Activated CD8-positive, alpha-beta T cell treated with anti-CD3 and anti-CD28 coated beads, Interleukin-2, amount 10 ng/mL, durations not matched to agents 7 days and 5 days (primary cell): Measurements from ENCODE around the gene ABHD14A. TPM values are rescaled to one million over a fixed set of nuclear protein-coding genes. Genes with fewer than 3 reads are reported as not detected.

Source experiments
- ATAC-seq: fragments of 150-1000 bp; cut with Tn5 transposase; one replicate; pipeline ENCODE4 v1.10.0; 2021; ENCODE audit warnings: moderate library complexity
- CTCF ChIA-PET: fragments of 350-600 bp; sonication (Branson Sonifier 250); formaldehyde crosslinking; loops from one replicate; lab custom pipeline; 2021; ENCODE audit warnings: antibody characterized with exemption; lab: Charles Lee
- POLR2A ChIA-PET: fragments of 350-600 bp; sonication (Branson Sonifier 250); formaldehyde crosslinking; loops from one replicate; lab custom pipeline; 2021; ENCODE audit warnings: antibody characterized with exemption; lab: Charles Lee
- DNase-seq: peaks from one replicate; pipeline ENCODE4 v3.0.0-alpha.2; 2020
- H3K27ac Mint-ChIP-seq: one replicate; pipeline ENCODE4 v1.8.0; 2021; ENCODE audit warnings: mild to moderate bottlenecking, mixed read lengths
- H3K27me3 Mint-ChIP-seq: one replicate; pipeline ENCODE4 v1.8.0; 2021; ENCODE audit warnings: low read depth, mixed read lengths
- H3K36me3 Mint-ChIP-seq: one replicate; pipeline ENCODE4 v1.8.0; 2021; ENCODE audit warnings: low read depth, mixed read lengths
- H3K4me1 Mint-ChIP-seq: one replicate; pipeline ENCODE4 v1.8.0; 2021; ENCODE audit warnings: low read depth, mixed read lengths
- H3K4me3 Mint-ChIP-seq: one replicate; pipeline ENCODE4 v1.8.0; 2021; ENCODE audit warnings: mild to moderate bottlenecking, mixed read lengths
- H3K9me3 Mint-ChIP-seq: one replicate; pipeline ENCODE4 v1.8.0; 2022; ENCODE audit warnings: mixed read lengths; ENCODE audit not compliant: insufficient read depth
- total RNA-seq, 2 experiments: library from RNA; stranded (reverse); gene quantifications; one replicate each; pipeline ENCODE4 v1.2.3, GENCODE V29; 2021

ABHD14A gene
- total RNA-seq, 2 experiments from 2014 or later: 10.5 to 11.7 TPM

DNA sequence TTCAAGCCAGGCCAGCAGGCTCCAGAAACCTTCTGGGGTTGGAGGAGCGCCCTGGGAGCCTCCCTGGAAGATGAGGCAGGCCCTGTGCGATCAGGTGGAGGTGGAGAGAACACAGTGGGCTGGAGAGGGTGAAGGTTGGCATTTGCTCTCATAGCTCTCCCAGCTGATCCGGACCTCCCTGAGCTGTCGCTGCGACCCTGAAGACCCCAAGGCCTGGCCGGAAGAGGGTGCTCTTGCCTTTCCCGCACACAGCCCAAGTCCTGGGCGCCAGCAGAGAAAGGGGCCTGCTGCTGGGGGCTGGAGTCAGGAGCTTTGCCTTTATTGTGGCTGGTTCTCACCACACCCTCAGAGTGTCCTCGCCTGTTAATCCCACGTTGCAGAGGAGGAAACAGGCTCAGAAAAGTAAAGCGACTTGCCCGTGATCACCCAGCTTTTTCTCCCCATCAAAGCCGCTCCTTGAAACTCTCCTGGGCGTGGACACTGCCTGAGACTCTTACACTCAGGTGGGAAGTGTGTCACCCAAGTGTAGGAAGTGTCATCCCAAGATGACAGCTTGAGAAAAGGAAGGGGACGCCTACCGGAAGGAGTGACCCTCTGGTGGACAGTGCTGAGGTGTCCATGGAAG lies 29.4 kb downstream of the ABHD14A start:
- no peaks in the 10 kb centered on the region for H3K9me3 Mint-ChIP-seq
- no peaks in the 10 kb centered on the region for H3K36me3 Mint-ChIP-seq
- H3K4me1 Mint-ChIP-seq: peaks cover 19% of the 10 kb centered on the region
- H3K27me3 Mint-ChIP-seq: no peaks in the 10 kb centered on the region
- ChIA-PET POLR2A (interaction anchor here (1.4 kb wide), 1 partner anchor 8 kb away, joined by 4 read pairs; the partner anchor contains the start of gene RPL29), CTCF (interaction anchor here (1.1 to 6.4 kb wide), 7 partner anchors 9 to 214 kb away, joined by 3 to 115 read pairs (median 9); partner anchors contain the start of genes DUSP7, PARP3, RPL29 and RRP9)
- H3K4me3 Mint-ChIP-seq: no peak overlapping the region
- ATAC-seq: no peak
- H3K27ac Mint-ChIP-seq: no peak overlapping the region
- no peak for DNase-seq

DNA sequence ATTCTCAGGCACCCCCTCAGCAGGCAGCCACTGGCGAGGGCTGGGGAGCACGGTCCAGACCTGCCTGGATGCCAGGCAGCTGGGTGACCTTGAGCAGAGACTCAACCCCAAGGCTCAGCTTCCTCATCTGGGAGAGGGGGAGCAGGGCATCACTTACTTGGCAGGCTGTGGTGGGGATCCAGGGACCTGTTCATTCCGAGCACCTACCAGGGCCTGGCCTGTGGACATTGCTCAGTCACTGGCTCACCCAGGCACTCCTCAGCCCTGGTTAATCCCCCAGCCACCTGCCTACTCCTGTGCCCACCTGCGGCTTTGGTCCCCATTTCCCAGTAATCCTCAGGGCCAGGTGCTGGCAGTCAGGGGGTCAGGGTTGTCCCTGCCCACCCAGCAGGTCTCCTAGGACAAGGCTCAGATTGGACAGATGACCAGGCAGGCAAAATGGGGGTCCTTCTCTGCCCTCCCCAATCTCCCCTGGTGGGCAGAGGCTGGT lies 30.1 kb downstream of the ABHD14A start:
- H3K27ac Mint-ChIP-seq: no peak overlapping the region
- POLR2A ChIA-PET: interaction anchor here (1.4 kb wide), 1 partner anchor 9 kb away, joined by 4 read pairs; the partner anchor contains the start of gene RPL29
- no peaks in the 10 kb centered on the region for H3K27me3 Mint-ChIP-seq
- CTCF ChIA-PET: interaction anchor here (0.8 to 6.4 kb wide), 8 partner anchors 9 to 334 kb away, joined by 3 to 115 read pairs (median 6); partner anchors contain the start of genes DUSP7, POC1A and RPL29
- ATAC-seq (no peak), DNase-seq (no peak)
- no peaks in the 10 kb centered on the region for H3K36me3 Mint-ChIP-seq
- H3K4me1 Mint-ChIP-seq: peaks cover 19% of the 10 kb centered on the region
- H3K4me3 Mint-ChIP-seq: no peak overlapping the region
- H3K9me3 Mint-ChIP-seq: no peaks in the 10 kb centered on the region

GRCh38 chr3:52005571-52005986 lies 30.7 kb downstream of the ABHD14A start:
- H3K9me3 Mint-ChIP-seq: no peaks in the 10 kb centered on the region
- ATAC-seq (no peak), DNase-seq (no peak)
- H3K4me3 Mint-ChIP-seq: no peak overlapping the region
- peaks cover 3% of the 10 kb centered on the region for H3K27me3 Mint-ChIP-seq
- ChIA-PET POLR2A (interaction anchor here (0.7 kb wide), 1 partner anchor 10 kb away, joined by 3 read pairs; the partner anchor contains the start of gene RPL29), CTCF (interaction anchor here (0.8 to 6.4 kb wide), 5 partner anchors 10 to 334 kb away, joined by 3 to 115 read pairs (median 9); partner anchors contain the start of genes POC1A and RPL29)
- peaks cover 19% of the 10 kb centered on the region for H3K4me1 Mint-ChIP-seq
- H3K36me3 Mint-ChIP-seq: no peaks in the 10 kb centered on the region
- H3K27ac Mint-ChIP-seq: no peak overlapping the region

- ChIA-PET CTCF (interaction anchor here (0.8 to 6.4 kb wide), 5 partner anchors 11 to 333 kb away, joined by 3 to 115 read pairs (median 9); partner anchors contain the start of genes POC1A and RPL29), POLR2A (interaction anchor here (0.7 kb wide), 1 partner anchor 10 kb away, joined by 3 read pairs; the partner anchor contains the start of gene RPL29)
- ATAC-seq (no peak), DNase-seq (no peak)
- Mint-ChIP-seq H3K27ac (peak overlapping the region; percentile 25), H3K27me3 (peaks cover 3% of the 10 kb centered on the region), H3K9me3 (no peaks in the 10 kb centered on the region), H3K4me1 (peaks cover 19% of the 10 kb centered on the region), H3K4me3 (no peak overlapping the region), H3K36me3 (no peaks in the 10 kb centered on the region)
Measured at GRCh38 chr3:52006017-52006819, 31.4 kb downstream of the ABHD14A start.

- Mint-ChIP-seq H3K27ac (no peak overlapping the region), H3K4me3 (no peak overlapping the region), H3K27me3 (peaks cover 3% of the 10 kb centered on the region), H3K9me3 (no peaks in the 10 kb centered on the region), H3K4me1 (peaks cover 13% of the 10 kb centered on the region), H3K36me3 (no peaks in the 10 kb centered on the region)
- CTCF ChIA-PET: interaction anchor here (1.0 kb wide), 1 partner anchor 49 kb away, joined by 3 read pairs; the partner anchor contains the start of gene DUSP7
- no peak for ATAC-seq
- no peak for DNase-seq
- POLR2A ChIA-PET: no interaction called here
Measured at GRCh38 chr3:52006820-52007133, 31.9 kb downstream of the ABHD14A start.

DNA sequence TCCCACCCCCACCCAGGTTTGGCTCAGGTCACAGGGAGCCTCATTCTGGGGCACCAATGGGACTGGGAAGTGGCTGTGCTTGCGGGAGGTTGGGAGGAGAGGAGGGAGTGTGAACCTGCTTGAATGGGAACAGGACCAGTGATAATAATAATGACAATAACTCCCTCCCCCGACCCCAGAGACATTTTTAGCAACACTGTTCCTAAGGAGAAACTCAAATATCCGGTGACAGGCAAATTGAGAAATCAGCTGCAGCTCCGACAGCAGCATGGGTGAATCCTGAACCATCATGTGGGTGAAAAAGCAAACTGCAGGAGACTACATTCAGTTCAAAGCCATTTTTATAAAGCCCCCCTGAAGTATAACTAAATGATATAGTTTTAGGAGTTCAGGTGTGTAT lies 32.4 kb downstream of the ABHD14A start:
- CTCF ChIA-PET: interaction anchor here (1.0 to 1.5 kb wide), 2 partner anchors 49 to 52 kb away, joined by 3 read pairs; partner anchors contain the start of gene DUSP7
- no peaks in the 10 kb centered on the region for H3K9me3 Mint-ChIP-seq

DNA sequence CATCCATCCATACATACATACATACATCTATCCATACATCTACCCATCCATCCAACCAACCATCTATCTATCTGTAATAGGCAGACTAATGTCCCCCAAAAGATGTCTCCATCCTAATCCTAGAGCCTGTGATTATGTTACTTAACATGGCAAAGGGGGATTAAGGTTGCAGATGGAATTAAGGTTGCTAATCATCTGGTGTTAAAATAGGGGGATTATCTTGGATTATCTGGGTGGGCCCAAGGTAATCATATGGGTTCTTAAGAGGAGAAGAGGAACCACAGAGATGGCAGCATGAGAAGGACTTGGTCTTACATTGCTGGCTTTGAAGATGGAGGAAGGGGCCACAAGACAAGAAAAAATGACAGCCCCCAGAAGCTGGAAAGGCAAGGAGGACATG lies 35.6 kb downstream of the ABHD14A start:
- Mint-ChIP-seq H3K27me3 (peaks cover 3% of the 10 kb centered on the region), H3K36me3 (no peaks in the 10 kb centered on the region), H3K4me1 (peaks cover 13% of the 10 kb centered on the region), H3K4me3 (no peak overlapping the region), H3K9me3 (no peaks in the 10 kb centered on the region), H3K27ac (no peak overlapping the region)
- ATAC-seq (no peak), DNase-seq (no peak)
- ChIA-PET CTCF (no interaction called here), POLR2A (no interaction called here)

More for the DNA sequence above, 32.4 kb downstream of the ABHD14A start:
- no peak for ATAC-seq
- Mint-ChIP-seq H3K4me1 (peaks cover 9% of the 10 kb centered on the region), H3K27ac (no peak overlapping the region), H3K27me3 (peaks cover 3% of the 10 kb centered on the region), H3K4me3 (no peak overlapping the region), H3K36me3 (no peaks in the 10 kb centered on the region)
- POLR2A ChIA-PET: no interaction called here
- no peak for DNase-seq

DNA sequence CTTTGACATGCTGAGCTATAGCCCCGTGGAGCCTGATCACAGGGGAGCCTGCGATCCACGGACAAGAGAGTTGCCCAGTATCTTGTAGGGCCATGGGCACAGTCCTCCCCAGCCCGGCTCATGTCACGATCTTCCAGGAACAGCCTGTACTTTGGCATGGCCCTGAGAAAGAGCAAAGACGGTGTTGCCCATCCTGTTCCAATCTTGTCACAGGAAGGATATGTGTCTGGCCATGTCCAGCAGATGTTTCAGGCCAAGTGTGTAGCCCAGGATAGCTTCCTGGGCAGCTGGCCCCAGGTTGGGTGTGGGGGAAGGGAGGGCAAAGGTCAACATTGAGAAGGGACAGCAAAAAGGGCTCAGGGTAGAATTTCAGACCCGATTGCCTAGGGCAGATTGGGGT lies 37.8 kb downstream of the ABHD14A start:
- no peaks in the 10 kb centered on the region for H3K36me3 Mint-ChIP-seq
- DNase-seq (no peak), ATAC-seq (no peak)
- ChIA-PET POLR2A (interaction anchor here (1.5 to 1.7 kb wide), 2 partner anchors 11 to 17 kb away, joined by 3 to 7 read pairs; partner anchors contain the start of gene RPL29), CTCF (interaction anchor here (1.3 to 2.2 kb wide), 3 partner anchors 11 to 132 kb away, joined by 3 to 9 read pairs (median 4); no protein-coding TSS in a partner anchor)
- no peak overlapping the region for H3K4me3 Mint-ChIP-seq
- no peaks in the 10 kb centered on the region for H3K9me3 Mint-ChIP-seq
- H3K27ac Mint-ChIP-seq: no peak overlapping the region
- peaks cover 3% of the 10 kb centered on the region for H3K4me1 Mint-ChIP-seq
- H3K27me3 Mint-ChIP-seq: peaks cover 3% of the 10 kb centered on the region

DNA sequence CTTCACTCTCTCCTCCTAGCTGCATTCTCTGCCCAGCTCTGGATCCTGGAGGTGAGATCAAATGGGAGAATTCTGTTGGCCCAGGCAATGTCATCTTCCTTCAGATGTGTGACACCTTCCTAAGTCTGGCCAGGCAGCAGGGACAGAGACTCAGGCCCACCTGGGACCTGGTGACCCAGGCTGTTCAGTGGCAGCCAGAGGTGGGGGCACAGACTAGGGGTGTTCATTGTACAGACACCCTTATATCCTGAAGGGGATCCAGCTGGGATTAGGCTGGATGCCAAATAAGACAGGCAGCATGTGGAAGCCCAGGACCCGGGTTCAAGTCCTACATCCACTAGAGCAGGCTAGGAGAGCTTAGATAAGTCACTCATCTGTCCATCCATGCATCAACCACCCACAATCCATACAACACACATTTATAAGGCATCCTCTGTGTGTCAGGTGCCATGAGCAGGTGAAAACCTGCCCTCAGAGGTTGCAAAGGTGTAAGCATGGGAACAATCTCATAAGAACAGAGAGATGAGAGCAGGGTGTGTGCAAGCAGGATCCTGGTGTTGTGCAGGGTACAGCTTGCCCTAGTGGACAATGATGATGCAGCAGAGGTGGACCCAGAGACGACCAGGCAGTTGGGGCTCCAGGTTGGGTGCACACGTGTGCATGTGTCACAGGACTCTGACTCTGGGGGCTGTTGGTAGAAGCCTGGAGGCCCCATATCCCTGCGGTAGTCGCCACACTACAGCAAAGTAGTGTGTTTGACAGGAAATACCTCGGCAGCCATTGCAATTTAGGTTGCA lies 39.1 kb downstream of the ABHD14A start:
- peaks cover 3% of the 10 kb centered on the region for H3K27me3 Mint-ChIP-seq
- peaks cover 3% of the 10 kb centered on the region for H3K4me1 Mint-ChIP-seq
- no peaks in the 10 kb centered on the region for H3K9me3 Mint-ChIP-seq
- DNase-seq: no peak
- no peak overlapping the region for H3K27ac Mint-ChIP-seq
- H3K36me3 Mint-ChIP-seq: no peaks in the 10 kb centered on the region
- no peak overlapping the region for H3K4me3 Mint-ChIP-seq
- ChIA-PET POLR2A (interaction anchor here (1.5 kb wide), 1 partner anchor 13 kb away, joined by 3 read pairs; no protein-coding TSS in a partner anchor), CTCF (interaction anchor here (0.8 to 1.7 kb wide), 5 partner anchors 12 to 110 kb away, joined by 3 to 5 read pairs (median 4); no protein-coding TSS in a partner anchor)
- ATAC-seq: no peak

DNA sequence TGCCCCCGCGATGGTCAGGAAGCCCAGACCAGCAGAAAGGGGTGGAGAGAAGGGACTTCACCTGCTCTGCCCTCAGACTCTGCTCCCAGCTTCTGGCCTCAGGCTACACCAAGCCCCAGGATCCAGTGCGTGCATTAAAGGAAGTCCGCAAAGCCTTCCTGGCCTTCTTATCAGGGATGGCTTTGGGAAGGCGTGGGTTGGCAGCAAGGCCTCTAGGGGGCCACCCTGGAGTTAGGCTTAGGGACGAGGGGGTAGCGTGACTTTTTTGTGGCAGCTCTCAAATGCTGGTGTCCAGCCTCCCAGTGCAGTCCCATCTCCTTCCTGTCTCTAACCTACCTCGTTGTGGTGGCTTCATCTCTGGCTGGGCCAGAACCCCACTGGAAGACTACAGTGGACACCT lies 39.7 kb downstream of the ABHD14A start:
- H3K36me3 Mint-ChIP-seq: no peaks in the 10 kb centered on the region
- H3K4me1 Mint-ChIP-seq: peaks cover 3% of the 10 kb centered on the region
- DNase-seq (no peak), ATAC-seq (no peak)
- no peaks in the 10 kb centered on the region for H3K9me3 Mint-ChIP-seq
- H3K4me3 Mint-ChIP-seq: no peak overlapping the region
- ChIA-PET CTCF (interaction anchor here (0.9 to 1.7 kb wide), 5 partner anchors 13 to 109 kb away, joined by 3 to 5 read pairs (median 4); no protein-coding TSS in a partner anchor), POLR2A (no interaction called here)
- peaks cover 3% of the 10 kb centered on the region for H3K27me3 Mint-ChIP-seq
- H3K27ac Mint-ChIP-seq: no peak overlapping the region
